Mesothelial cell of epicardium (in vitro differentiated cells): ENCODE results near the gene RBM46. TPM values are rescaled to one million over a fixed set of nuclear protein-coding genes. Genes with fewer than 3 reads are reported as not detected.

Experiments used
- DNase-seq, 2 experiments: peaks; one replicate each; pipeline ENCODE4 v3.0.0; 2021; ENCODE audit warnings: low spot score in 2 of 2; ENCODE audit not compliant: unreplicated experiment in 2 of 2
- H3K27ac Mint-ChIP-seq: 2 replicates; pipeline ENCODE4 v1.8.0; 2021; ENCODE audit warnings: mixed read lengths
- H3K27me3 Mint-ChIP-seq: 2 replicates; pipeline ENCODE4 v1.8.0; 2021; ENCODE audit warnings: low read depth, mixed read lengths
- H3K36me3 Mint-ChIP-seq: 2 replicates; pipeline ENCODE4 v1.8.0; 2021; ENCODE audit warnings: mixed read lengths
- H3K4me1 Mint-ChIP-seq: 2 replicates; pipeline ENCODE4 v1.8.0; 2021; ENCODE audit warnings: mixed read lengths
- H3K4me3 Mint-ChIP-seq: 2 replicates; pipeline ENCODE4 v1.8.0; 2021; ENCODE audit warnings: mild to moderate bottlenecking, moderate library complexity, mixed read lengths
- H3K9me3 Mint-ChIP-seq: 2 replicates; pipeline ENCODE4 v1.8.0; 2021; ENCODE audit warnings: mixed read lengths
- CTCF ChIP-seq: fragments of 200-600 bp; sonication (generic); IDR thresholded peaks from one replicate; pipeline ENCODE4 v1.5.0; 2021; ENCODE audit warnings: antibody characterized with exemption; ENCODE audit not compliant: unreplicated experiment
- total RNA-seq: library from RNA; stranded (reverse); gene quantifications from 3 replicates; pipeline ENCODE4 v1.2.1, GENCODE V29; 2021

The RBM46 gene
- total RNA-seq, 1 donor from 2014 or later = 0.36 TPM

GRCh38 chr4:154739111-154739510 lies 42.0 kb upstream of the RBM46 start:
- Mint-ChIP-seq H3K36me3 (no peaks in the 10 kb centered on the region), H3K4me3 (no peak overlapping the region), H3K27ac (no peak overlapping the region), H3K9me3 (no peaks in the 10 kb centered on the region), H3K4me1 (peaks cover 30% of the 10 kb centered on the region), H3K27me3 (peaks cover 62% of the 10 kb centered on the region)
- TF ChIP-seq CTCF = no peak
- no peak for DNase-seq

GRCh38 chr4:154740462-154740861 lies 40.6 kb upstream of the RBM46 start:
- H3K36me3 Mint-ChIP-seq = no peaks in the 10 kb centered on the region
- no peaks in the 10 kb centered on the region for H3K9me3 Mint-ChIP-seq
- peaks cover 40% of the 10 kb centered on the region for H3K4me1 Mint-ChIP-seq
- no peak for TF ChIP-seq CTCF
- H3K27ac Mint-ChIP-seq = no peak overlapping the region
- no peak overlapping the region for H3K4me3 Mint-ChIP-seq
- no peak for DNase-seq
- H3K27me3 Mint-ChIP-seq = peaks cover 72% of the 10 kb centered on the region

- H3K27me3 Mint-ChIP-seq = peaks cover 73% of the 10 kb centered on the region
- no peak overlapping the region for H3K27ac Mint-ChIP-seq
- no peak for DNase-seq
- TF ChIP-seq CTCF = no peak
- H3K4me3 Mint-ChIP-seq = peak overlapping the region; percentile 56
- H3K36me3 Mint-ChIP-seq = no peaks in the 10 kb centered on the region
- peaks cover 40% of the 10 kb centered on the region for H3K4me1 Mint-ChIP-seq
- no peaks in the 10 kb centered on the region for H3K9me3 Mint-ChIP-seq
Measured at GRCh38 chr4:154741131-154741665, 39.9 kb upstream of the RBM46 start.

- H3K4me1 Mint-ChIP-seq = peaks cover 40% of the 10 kb centered on the region
- DNase-seq = no peak
- no peaks in the 10 kb centered on the region for H3K9me3 Mint-ChIP-seq
- peaks cover 83% of the 10 kb centered on the region for H3K27me3 Mint-ChIP-seq
- peak overlapping the region; percentile 92 for H3K4me3 Mint-ChIP-seq
- TF ChIP-seq CTCF = no peak
- H3K27ac Mint-ChIP-seq = no peak overlapping the region
- H3K36me3 Mint-ChIP-seq = no peaks in the 10 kb centered on the region
Measured at GRCh38 chr4:154741922-154742850, 38.9 kb upstream of the RBM46 start.

GRCh38 chr4:154743683-154744340 lies 37.3 kb upstream of the RBM46 start, which contains the start of gene LRAT:
LRAT (plus strand) TSS chr4:154744000; CDS start chr4:154744327, 327 bp downstream.
- Mint-ChIP-seq H3K27ac (peak within 1 kb of the TSS; percentile 50), H3K27me3 (peaks cover 96% of the 10 kb centered on the region), H3K36me3 (no peaks in the 10 kb centered on the region), H3K9me3 (no peaks in the 10 kb centered on the region), H3K4me3 (peak within 1 kb of the TSS; percentile 92), H3K4me1 (peaks cover 34% of the 10 kb centered on the region)
- DNase-seq = peak; percentile 52 to 78
- peak; percentile 21 for TF ChIP-seq CTCF
